ENCODE data around the gene NADSYN1. TPM values are rescaled to one million over a fixed set of nuclear protein-coding genes. Genes with fewer than 3 reads are reported as not detected.

The NADSYN1 gene
- total RNA-seq, 1 donor from 2014 or later: 87.9 TPM

GRCh38 chr11:71431271-71431670 lies 21.7 kb upstream of the NADSYN1 start:
- no peak for FAIRE-seq
- DNase-seq (ENCODE audit: low read depth): no peak
- Histone ChIP-seq H4K20me1 (ENCODE audit: insufficient read depth, low read length) (no peaks in the 10 kb centered on the region), H3K4me3 (ENCODE audit: insufficient read depth, low read depth, low read length) (no peak overlapping the region), H3K36me3 (ENCODE audit: insufficient read depth, low read length) (no peaks in the 10 kb centered on the region), H3K4me1 (ENCODE audit: insufficient read depth, low read length) (no peaks in the 10 kb centered on the region), H3K9ac (ENCODE audit: low read length) (no peak overlapping the region), H3K27me3 (ENCODE audit: insufficient read depth, low read length) (no peaks in the 10 kb centered on the region), H2AFZ (ENCODE audit: low read depth, low read length) (no peak overlapping the region), H3K4me2 (ENCODE audit: low read length) (no peak overlapping the region), H3K9me3 (ENCODE audit: insufficient read depth, low read depth, low read length) (no peaks in the 10 kb centered on the region), H3K79me2 (ENCODE audit: insufficient read depth, low read length) (no peaks in the 10 kb centered on the region), H3K27ac (ENCODE audit: low read depth, low read length) (no peak overlapping the region)
- no peak overlapping the region for H3K4me3 Mint-ChIP-seq (ENCODE audit: unreplicated experiment)
- H3K27me3 Mint-ChIP-seq (ENCODE audit: low read depth, unreplicated experiment): no peaks in the 10 kb centered on the region
- H3K36me3 Mint-ChIP-seq (ENCODE audit: low read depth, unreplicated experiment): peaks cover 7% of the 10 kb centered on the region
- peaks cover 6% of the 10 kb centered on the region for H3K4me1 Mint-ChIP-seq (ENCODE audit: low read depth, unreplicated experiment)
- TF ChIP-seq, protein P1, sequence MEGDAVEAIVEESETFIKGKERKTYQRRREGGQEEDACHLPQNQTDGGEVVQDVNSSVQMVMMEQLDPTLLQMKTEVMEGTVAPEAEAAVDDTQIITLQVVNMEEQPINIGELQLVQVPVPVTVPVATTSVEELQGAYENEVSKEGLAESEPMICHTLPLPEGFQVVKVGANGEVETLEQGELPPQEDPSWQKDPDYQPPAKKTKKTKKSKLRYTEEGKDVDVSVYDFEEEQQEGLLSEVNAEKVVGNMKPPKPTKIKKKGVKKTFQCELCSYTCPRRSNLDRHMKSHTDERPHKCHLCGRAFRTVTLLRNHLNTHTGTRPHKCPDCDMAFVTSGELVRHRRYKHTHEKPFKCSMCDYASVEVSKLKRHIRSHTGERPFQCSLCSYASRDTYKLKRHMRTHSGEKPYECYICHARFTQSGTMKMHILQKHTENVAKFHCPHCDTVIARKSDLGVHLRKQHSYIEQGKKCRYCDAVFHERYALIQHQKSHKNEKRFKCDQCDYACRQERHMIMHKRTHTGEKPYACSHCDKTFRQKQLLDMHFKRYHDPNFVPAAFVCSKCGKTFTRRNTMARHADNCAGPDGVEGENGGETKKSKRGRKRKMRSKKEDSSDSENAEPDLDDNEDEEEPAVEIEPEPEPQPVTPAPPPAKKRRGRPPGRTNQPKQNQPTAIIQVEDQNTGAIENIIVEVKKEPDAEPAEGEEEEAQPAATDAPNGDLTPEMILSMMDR (IDR thresholded peaks at IDR 0.05; ENCODE audit: insufficient read depth, low read depth, low read length): no peak
- TF ChIP-seq EZH2 (IDR thresholded peaks at IDR 0.05; ENCODE audit: insufficient read depth, low read length): no peak
- no peak overlapping the region for H3K27ac Mint-ChIP-seq (ENCODE audit: unreplicated experiment)
- H3K9me3 Mint-ChIP-seq (ENCODE audit: unreplicated experiment): peaks cover 3% of the 10 kb centered on the region

- FAIRE-seq (no peak), DNase-seq (ENCODE audit: low read depth) (no peak)
- Histone ChIP-seq H2AFZ (ENCODE audit: low read depth, low read length) (no peak overlapping the region), H3K27ac (ENCODE audit: low read depth, low read length) (no peak overlapping the region), H3K9ac (ENCODE audit: low read length) (no peak overlapping the region), H3K4me3 (ENCODE audit: insufficient read depth, low read depth, low read length) (no peak overlapping the region), H3K9me3 (ENCODE audit: insufficient read depth, low read depth, low read length) (no peaks in the 10 kb centered on the region), H3K4me2 (ENCODE audit: low read length) (no peak overlapping the region), H4K20me1 (ENCODE audit: insufficient read depth, low read length) (no peaks in the 10 kb centered on the region), H3K79me2 (ENCODE audit: insufficient read depth, low read length) (no peaks in the 10 kb centered on the region), H3K27me3 (ENCODE audit: insufficient read depth, low read length) (no peaks in the 10 kb centered on the region), H3K4me1 (ENCODE audit: insufficient read depth, low read length) (no peaks in the 10 kb centered on the region), H3K36me3 (ENCODE audit: insufficient read depth, low read length) (no peaks in the 10 kb centered on the region)
- TF ChIP-seq, protein P1 (IDR thresholded peaks at IDR 0.05; ENCODE audit: insufficient read depth, low read depth, low read length): no peak
- TF ChIP-seq EZH2 (IDR thresholded peaks at IDR 0.05; ENCODE audit: insufficient read depth, low read length): no peak
- Mint-ChIP-seq H3K27ac (ENCODE audit: unreplicated experiment) (no peak overlapping the region), H3K4me3 (ENCODE audit: unreplicated experiment) (no peak overlapping the region), H3K9me3 (ENCODE audit: unreplicated experiment) (peaks cover 3% of the 10 kb centered on the region), H3K4me1 (ENCODE audit: low read depth, unreplicated experiment) (peaks cover 6% of the 10 kb centered on the region), H3K27me3 (ENCODE audit: low read depth, unreplicated experiment) (no peaks in the 10 kb centered on the region), H3K36me3 (ENCODE audit: low read depth, unreplicated experiment) (peaks cover 9% of the 10 kb centered on the region)
These were observed 20.0 kb upstream of the NADSYN1 start for GRCh38 chr11:71432761-71433647.

Data from astrocyte (in vitro differentiated cells and primary cell).